NK-92 (cell line): ENCODE data around the gene PPP5C.
"Not testable (repeated sequence)": the region's sequence is repeated elsewhere in the genome, so short reads cannot be mapped to it uniquely, and the experiment has no call there.

Source experiments
- DNase-seq: peaks from one replicate; lab custom pipeline; 2025; ENCODE audit not compliant: unreplicated experiment; lab: John Stamatoyannopoulos, UW

The PPP5C gene

DNA sequence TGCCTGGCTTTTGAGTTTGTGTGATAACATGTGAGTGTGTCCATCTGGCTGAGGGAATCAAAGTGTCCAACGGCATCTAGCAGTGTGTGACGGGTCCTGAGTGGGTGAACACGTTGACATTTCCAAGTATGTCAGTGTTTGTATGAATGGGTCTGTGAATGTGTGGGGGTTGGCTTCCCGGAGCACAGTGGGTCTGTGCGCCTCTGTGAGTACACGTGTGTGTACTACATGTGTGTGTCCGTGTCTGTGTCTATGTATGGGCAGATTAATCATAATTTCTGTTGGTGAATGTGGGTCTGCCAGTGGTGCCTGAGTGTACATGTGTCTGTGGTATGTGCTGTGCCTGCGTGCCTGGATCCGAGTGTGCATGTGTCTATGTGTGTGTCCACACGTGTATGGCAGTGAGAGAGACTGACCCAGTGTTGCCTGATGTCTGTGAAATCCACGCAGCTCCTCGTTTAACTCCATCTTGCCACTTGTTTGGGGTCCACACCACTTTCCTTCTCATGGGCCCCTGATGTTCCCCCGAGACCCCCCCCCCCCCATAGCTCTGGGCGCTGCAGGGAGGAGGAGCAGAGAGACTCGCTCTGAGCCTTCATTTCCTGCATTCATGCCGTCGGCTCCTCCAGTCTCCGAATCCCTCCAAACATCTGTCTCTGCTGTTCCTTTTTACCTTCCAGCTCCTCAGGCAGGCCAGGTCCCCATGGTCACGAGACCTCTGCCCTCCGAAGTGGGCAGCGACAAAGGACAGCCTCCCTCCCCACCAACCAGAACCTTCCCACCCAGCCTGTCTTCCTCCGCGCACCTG, 61.2 kb downstream of the PPP5C start:
- no peak for DNase-seq

- DNase-seq, result no peak
Observed at GRCh38 chr19:46408664-46409039, 61.8 kb downstream of the PPP5C start.

DNA sequence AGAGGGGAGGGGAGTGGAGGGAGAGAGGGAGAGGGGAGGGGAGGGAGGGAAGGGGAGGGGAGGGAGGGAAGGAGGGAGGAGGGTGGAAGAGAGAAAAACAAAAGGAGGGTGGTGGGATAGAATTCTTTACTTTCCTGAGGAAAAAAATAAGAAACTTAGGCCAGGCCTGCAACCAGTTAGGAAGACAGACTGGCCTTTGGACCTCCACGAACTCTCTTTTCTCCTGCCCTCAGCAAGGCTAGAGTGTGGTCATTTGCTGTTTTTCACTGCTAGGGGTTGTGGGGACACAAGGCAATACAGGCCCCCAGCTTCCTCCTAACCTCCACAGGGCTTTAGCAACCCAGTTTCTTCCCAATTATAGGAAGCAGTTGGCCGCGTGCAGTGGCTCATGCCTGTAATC, 62.3 kb downstream of the PPP5C start:
- no peak for DNase-seq

GRCh38 chr19:46410205-46411087, 63.6 kb downstream of the PPP5C start:
- no peak for DNase-seq

DNA sequence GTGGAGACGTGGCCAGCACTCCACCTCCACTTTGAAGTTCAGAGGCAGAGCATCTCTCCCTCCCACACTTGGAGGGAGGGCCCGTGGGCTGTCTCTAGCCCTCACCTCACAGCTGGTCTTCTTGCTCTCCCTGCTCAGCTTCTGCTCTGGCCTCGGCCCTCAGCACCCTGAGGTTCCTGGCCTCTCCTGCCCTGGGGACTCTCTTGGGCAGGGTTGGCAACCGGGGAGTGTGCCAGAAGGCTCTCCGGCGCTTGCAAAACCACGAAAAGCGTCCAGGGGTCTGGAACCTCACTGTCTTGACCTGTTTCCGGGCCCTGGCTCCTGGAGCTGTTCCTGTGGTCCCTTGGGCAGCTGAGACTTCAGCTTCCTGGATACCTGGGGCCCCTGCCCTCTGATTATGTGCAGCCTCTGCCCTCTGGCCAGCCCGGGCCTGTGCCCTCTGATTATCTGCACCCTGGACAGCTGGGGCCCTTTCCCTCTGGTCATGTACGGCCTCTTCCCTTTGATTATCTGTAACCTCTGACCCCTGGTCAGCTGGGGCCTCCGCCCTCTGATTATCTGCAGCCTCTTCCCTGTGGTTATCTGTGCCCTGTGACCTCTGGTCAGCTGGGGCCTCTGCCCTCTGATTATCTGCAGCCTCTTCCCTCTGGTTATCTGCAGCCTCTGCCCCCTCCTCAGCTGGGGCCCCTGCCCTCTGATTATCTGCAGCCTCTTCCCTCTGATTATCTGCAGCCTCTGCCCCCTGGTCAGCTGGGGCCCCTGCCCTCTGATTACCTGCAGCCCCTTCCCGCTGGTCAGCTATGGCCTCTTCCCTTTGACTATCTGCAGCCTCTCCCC, 64.4 kb downstream of the PPP5C start:
- no peak for DNase-seq

DNA sequence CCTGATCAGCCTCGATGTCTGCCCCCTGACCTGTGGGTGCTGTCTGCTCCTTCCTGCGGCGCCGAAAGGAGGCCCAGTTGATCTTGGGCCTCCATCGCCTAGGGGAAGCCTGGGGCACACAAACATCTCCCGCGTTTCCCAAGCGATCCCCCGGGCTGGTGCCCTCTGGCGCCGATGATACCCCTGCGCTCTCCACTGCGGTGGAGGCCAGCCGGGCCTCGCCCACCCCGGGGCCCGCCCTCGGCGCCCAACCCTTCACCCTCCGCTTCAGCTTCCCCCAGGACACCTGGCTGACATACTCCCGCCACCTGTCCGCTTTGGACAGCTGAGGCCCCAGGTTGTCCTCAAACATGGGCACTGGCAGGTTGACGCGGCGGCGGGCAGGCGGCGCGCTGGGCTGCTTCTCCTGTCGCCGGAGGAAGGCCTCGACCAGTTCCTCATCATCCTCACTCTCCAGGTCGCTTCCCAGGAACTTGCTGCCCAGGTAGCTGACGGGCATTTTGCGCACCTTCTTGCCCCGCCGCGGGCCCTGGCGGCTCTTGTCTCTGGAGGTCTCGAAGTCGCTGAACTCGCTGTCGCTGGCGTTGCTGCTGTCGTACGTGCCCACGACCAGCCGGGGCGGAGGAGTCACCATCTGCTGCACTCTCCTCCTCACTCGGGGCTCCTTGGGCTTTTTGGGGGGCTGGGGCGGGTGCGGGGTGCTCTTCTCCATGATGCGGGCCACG, 65.2 kb downstream of the PPP5C start:
- DNase-seq, result no peak

GRCh38 chr19:46412650-46413261, 65.9 kb downstream of the PPP5C start:
- DNase-seq, result no peak

DNA sequence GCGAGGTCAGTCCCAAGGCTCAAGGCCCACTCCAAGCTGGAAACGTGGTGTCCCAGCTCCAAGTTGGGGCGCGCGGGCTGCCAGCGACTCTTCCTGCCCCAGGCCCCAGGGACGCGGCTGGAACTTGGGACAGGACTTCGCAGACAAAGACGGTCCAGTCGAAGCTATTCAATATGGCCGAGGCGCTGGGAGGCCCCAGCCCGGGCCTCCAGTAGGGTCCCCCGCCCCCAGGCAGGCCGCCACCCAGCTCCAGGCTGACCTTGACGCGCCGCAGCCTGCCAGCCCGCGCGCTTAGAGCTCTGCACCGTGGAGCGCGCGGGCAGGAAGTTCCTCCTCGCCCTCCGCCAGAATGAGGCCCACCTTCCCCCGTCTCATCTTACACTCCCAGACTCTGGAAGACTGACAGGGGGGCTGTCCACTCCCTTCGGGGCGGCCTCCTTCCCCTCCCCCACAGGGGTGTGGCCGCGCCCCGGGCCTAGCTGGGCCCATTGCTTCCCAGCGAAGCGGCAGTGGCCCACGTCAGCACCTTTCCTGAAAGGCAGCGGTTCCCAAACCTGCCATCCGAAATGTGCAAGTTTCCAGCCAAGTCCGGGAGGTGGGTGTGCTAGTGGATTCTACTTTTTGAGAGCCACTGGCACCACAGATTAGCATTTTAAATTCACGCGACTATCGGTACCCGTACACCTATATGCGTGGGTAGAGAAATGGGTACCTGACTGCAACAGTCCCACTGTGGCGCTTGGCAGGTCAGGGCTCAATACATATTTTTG, 66.6 kb downstream of the PPP5C start, which contains the start of gene CCDC8:
TSS of gene CCDC8 (minus strand) at position 303 of the 770 bp plus-strand sequence. CDS start 754 bp downstream, outside the sequence.
- no peak for DNase-seq

- DNase-seq, result not testable (repeated sequence)
Observed at GRCh38 chr19:46414899-46415298, 68.0 kb downstream of the PPP5C start.

DNA sequence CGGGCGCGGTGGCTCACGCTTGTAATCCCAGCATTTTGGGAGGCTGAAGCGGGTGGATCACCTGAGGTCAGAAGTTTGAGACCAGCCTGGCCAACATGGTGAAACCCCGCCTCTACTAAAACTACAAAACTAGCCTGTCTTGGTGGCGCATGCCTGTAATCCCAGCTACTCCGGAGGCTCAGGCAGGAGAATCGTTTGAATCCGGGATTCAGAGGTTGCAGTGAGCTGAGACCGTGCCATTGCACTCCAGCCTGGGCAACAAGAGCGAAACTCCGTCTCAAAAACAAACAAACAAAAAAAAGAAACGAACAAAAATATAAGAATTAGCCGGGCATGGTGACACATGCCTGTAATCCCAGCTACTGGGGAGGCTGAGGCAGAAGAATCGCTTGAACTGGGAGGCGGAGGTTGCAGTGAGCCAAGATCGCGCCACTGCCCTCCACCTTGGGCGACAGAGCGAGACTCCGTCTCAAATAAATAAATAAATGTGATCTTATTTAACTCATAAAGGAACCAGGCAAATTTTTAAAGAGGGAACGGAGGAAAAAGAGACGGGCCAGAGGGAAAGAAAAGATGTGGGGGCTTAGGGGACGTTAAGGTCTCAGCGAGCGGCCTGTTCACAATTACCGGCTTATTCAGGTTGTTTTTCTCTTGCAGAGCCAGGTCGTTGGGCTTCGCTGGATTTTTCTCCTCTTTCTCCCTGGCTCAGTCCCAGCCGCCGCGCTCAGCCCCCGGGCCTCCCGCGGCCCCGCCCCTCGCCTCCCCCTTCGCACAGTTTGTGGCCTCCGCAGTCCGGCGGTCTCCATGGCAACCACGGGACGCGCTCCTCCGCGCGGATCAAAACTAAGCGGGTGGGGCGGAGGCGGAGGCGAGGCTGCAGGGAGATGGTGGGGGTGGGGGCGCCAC, 69.2 kb downstream of the PPP5C start:
- not testable (repeated sequence) for DNase-seq

GRCh38 chr19:46420056-46420455, 73.2 kb downstream of the PPP5C start:
- no peak for DNase-seq

DNA sequence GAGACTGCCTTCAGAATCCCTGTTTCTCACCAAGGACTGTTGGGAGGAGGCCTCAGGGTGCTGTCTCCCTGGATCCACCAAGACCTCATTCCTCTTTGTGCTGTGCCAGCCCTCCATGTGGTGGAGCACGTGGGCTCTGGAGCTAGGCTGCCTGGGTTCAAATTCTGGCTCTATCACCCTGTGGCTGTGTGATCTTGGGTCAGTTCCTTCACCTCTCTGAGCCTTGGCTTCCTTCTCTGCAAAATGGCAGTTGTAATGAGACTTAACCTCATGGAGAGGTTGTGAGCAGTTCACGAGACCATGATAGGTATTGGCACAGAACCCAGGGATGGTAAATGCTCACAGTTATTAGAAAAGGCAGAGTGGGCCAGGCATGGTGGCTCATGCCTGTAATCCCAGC, 75.5 kb downstream of the PPP5C start:
- no peak for DNase-seq

- no peak for DNase-seq
Observed at GRCh38 chr19:46423188-46423587, 76.3 kb downstream of the PPP5C start.

GRCh38 chr19:46426035-46426505, 79.2 kb downstream of the PPP5C start:
- DNase-seq, result no peak

DNA sequence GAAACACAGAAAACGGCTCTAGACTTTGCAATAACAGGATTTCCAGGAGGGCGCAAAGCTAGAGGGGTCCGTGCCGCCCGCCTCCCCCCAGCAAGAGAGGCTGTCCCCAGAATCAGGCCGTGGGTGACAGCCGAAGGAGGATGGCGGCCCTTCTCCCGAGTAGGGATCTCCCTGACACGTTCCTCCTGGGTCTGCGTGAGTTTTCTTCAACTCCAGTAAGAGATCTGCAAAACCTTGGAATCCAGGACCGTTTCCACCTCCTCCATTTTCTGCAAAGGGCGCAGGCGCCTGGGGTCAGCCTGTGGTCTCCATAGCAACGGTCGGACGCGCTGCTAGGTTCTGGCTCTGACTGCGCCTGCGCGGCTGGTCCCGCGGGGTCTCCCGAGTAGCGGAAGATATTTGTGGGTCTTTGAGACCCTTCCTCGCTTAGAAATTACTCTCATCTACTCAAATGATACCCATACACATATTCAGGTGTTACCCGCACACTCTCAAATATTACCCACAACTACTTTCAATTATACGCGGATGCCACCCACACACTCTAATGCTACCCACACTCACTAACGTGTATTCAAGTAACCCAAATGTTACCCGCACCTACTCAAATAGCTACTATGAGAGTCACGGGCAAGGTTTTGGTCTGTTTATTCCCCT, 79.7 kb downstream of the PPP5C start:
- DNase-seq, result no peak

DNA sequence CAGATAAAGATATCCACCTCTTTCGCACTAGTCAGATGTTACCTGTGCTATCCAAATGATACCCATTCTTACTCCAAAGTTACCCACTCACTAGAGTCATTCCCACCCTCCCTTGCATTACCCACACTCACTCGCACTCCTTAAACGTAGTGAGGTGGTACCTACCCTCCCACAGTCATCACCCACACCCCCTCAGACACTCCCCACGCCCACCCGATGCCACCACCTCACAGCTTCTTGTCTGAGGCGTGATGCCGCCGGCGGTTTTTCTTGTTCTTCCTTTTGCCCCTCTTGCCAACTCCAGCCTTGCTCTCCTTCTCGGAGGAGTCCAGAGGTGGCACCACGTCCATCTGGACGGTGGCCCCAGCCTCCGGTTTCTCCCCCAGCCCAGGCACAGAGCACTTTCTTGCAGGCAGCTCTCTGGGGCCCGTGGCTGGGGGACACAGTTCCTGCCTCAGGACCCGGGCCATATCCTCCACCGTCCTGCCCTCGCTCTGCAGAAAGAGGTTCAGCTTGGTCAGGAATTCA, 80.7 kb downstream of the PPP5C start:
- no peak for DNase-seq
